MCF 10A (cell line): Measurements from ENCODE around the gene CHRNA3. TPM values are rescaled to one million over a fixed set of nuclear protein-coding genes. Genes with fewer than 3 reads are reported as not detected.

Experiments used
- BruUV-seq: library from RNA; stranded (reverse); fragments of 400-500 nt; replicated peaks from 2 replicates; lab custom pipeline; 2021; lab: Mats Ljungman, UMichigan
- CTCF ChIA-PET: fragments of 300-600 bp; sonication (Branson Sonifier 250); formaldehyde crosslinking; extraction: SDS; loops from one replicate; lab custom pipeline; 2021; ENCODE audit warnings: antibody characterized with exemption, inconsistent platforms; lab: Yijun Ruan, JAX
- POLR2A ChIA-PET: fragments of 300-600, 350-650 bp; sonication (Branson Sonifier 250); formaldehyde crosslinking; extraction: SDS; loops from one replicate; lab custom pipeline; 2020; ENCODE audit warnings: antibody characterized with exemption, inconsistent platforms; lab: Yijun Ruan, JAX
- DNase-seq: peaks from one replicate; pipeline ENCODE4 v3.0.0-alpha.2; 2018; ENCODE audit not compliant: unreplicated experiment
- H3K27ac Mint-ChIP-seq: one replicate; pipeline ENCODE4 v1.8.0; 2022; ENCODE audit warnings: mild to moderate bottlenecking, low read depth, mixed read lengths; ENCODE audit not compliant: unreplicated experiment
- H3K27me3 Mint-ChIP-seq: one replicate; pipeline ENCODE4 v1.8.0; 2022; ENCODE audit warnings: mixed read lengths; ENCODE audit not compliant: insufficient read depth, unreplicated experiment
- H3K36me3 Mint-ChIP-seq: one replicate; pipeline ENCODE4 v1.8.0; 2022; ENCODE audit warnings: mild to moderate bottlenecking, moderate library complexity, mixed read lengths; ENCODE audit not compliant: insufficient read depth, unreplicated experiment
- H3K4me1 Mint-ChIP-seq: one replicate; pipeline ENCODE4 v1.8.0; 2022; ENCODE audit warnings: mixed read lengths; ENCODE audit not compliant: insufficient read depth, unreplicated experiment
- H3K4me3 Mint-ChIP-seq: one replicate; pipeline ENCODE4 v1.8.0; 2022; ENCODE audit warnings: mild to moderate bottlenecking, moderate library complexity, mixed read lengths; ENCODE audit not compliant: unreplicated experiment
- H3K9me3 Mint-ChIP-seq: one replicate; pipeline ENCODE4 v1.8.0; 2022; ENCODE audit warnings: mixed read lengths; ENCODE audit not compliant: unreplicated experiment
- intact Hi-C: fragments of 100-400 bp; cut with micrococcal nuclease; formaldehyde crosslinking; loops from 2 replicates; pipeline ENCODE4 v1.14.1; 2022
- total RNA-seq: library from RNA; stranded (reverse); gene quantifications from 2 replicates; pipeline ENCODE4 v1.2.3, GENCODE V29; 2022
- TF ChIP-seq, protein P1 (sequence below): fragments of 200-600 bp; IDR thresholded peaks from one replicate; pipeline ENCODE4 v1.8.0; 2022; ENCODE audit warnings: antibody characterized with exemption, mild to moderate bottlenecking; ENCODE audit not compliant: unreplicated experiment

Gene CHRNA3
- total RNA-seq, 1 experiment from 2014 or later, result not detected

DNA sequence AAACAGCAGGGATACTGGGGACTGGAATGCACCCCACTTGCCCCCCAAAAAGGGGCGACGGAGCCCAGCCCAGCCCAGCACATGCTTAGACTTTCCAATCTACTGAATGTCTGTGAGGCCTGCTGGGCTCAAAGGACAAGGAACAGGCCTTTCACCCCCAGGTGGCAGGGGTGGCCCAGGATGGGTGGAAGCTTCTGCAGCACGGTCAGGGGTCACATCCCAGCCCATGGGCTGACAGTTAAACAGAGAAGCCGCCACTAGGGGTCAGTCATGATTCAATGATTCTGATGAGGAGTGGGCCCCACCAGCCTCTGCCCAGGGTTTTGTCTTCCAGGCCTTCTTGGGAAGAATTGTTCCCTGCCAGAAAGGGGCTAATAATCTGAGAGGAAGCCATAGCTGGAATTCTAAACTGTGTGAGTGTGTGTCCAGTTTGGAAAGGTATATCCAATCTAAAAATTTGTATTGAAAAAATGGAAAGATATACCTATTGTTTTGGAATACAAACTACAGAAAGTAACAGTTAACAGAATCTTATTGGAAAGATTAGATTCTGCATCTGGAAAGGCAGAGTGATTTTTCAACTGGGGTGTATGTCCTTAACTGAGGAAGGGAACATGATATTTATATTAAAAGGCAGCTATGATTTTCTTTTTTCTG is 18.0 kb upstream of the CHRNA3 start:
- CTCF ChIA-PET, result interaction anchor here (0.6 to 8.7 kb wide), 32 partner anchors 8 to 546 kb away, joined by 3 to 88 read pairs (median 4); no protein-coding TSS in a partner anchor

DNA sequence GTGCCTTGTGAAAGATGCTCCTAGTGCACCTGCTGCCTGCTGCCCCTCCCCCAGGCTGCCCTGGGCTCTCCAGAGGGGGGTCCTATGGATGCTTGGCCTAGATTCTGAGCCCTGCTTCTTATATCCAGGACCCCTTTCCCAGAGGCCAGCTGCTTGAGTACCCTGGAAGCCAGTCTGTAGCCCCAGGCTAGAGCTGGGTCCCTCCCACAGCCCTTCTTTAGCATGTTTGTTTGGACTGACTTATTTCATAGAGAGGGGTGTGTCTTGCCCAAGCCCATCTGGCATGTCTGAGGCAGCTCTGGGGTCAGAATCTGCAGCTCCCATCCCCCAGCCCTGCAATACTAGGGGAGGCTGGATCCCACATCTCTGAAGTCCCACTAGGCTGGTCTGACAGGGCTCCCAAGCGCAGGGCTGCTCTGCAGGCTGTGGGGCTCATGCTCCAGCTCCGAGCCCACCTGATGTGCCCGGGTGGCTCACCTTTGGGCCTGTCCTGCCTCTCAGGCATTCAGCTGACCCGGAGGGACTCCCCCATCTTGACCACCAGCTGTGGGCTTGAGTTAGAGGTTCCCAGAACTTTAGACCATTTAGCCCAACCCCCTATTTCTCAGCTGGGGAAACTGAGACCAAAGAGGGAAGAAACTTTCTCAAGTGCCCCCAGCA is 17.1 kb upstream of the CHRNA3 start:
- intact Hi-C loops, result loop anchor here (1.0 to 5.0 kb wide), 2 partner anchors 71 to 114 kb away; no protein-coding TSS in a partner anchor
- Mint-ChIP-seq H3K27ac (no peak overlapping the region), H3K27me3 (no peaks in the 10 kb centered on the region), H3K9me3 (peaks cover 5% of the 10 kb centered on the region), H3K4me3 (no peak overlapping the region), H3K4me1 (no peaks in the 10 kb centered on the region), H3K36me3 (no peaks in the 10 kb centered on the region)
- no peak for DNase-seq
- TF ChIP-seq, protein P1, sequence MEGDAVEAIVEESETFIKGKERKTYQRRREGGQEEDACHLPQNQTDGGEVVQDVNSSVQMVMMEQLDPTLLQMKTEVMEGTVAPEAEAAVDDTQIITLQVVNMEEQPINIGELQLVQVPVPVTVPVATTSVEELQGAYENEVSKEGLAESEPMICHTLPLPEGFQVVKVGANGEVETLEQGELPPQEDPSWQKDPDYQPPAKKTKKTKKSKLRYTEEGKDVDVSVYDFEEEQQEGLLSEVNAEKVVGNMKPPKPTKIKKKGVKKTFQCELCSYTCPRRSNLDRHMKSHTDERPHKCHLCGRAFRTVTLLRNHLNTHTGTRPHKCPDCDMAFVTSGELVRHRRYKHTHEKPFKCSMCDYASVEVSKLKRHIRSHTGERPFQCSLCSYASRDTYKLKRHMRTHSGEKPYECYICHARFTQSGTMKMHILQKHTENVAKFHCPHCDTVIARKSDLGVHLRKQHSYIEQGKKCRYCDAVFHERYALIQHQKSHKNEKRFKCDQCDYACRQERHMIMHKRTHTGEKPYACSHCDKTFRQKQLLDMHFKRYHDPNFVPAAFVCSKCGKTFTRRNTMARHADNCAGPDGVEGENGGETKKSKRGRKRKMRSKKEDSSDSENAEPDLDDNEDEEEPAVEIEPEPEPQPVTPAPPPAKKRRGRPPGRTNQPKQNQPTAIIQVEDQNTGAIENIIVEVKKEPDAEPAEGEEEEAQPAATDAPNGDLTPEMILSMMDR, result no peak
- no TSS peak for BruUV-seq
- POLR2A ChIA-PET, result no interaction called here
- CTCF ChIA-PET, result interaction anchor here (0.7 to 8.7 kb wide), 18 partner anchors 7 to 117 kb away, joined by 3 to 88 read pairs (median 5); no protein-coding TSS in a partner anchor

More for the DNA sequence above, 18.0 kb upstream of the CHRNA3 start:
- Mint-ChIP-seq H3K36me3 (no peaks in the 10 kb centered on the region), H3K4me1 (no peaks in the 10 kb centered on the region), H3K27me3 (no peaks in the 10 kb centered on the region), H3K9me3 (no peaks in the 10 kb centered on the region), H3K27ac (no peak overlapping the region), H3K4me3 (no peak overlapping the region)
- no TSS peak for BruUV-seq
- intact Hi-C loops, result loop anchor here (1.0 to 5.0 kb wide), 2 partner anchors 71 to 114 kb away; no protein-coding TSS in a partner anchor
- peak; percentile 72 for DNase-seq
- TF ChIP-seq, protein P1, result peak; percentile 63
- POLR2A ChIA-PET, result interaction anchor here (1.0 kb wide), 1 partner anchor 77 kb away, joined by 4 read pairs; no protein-coding TSS in a partner anchor

DNA sequence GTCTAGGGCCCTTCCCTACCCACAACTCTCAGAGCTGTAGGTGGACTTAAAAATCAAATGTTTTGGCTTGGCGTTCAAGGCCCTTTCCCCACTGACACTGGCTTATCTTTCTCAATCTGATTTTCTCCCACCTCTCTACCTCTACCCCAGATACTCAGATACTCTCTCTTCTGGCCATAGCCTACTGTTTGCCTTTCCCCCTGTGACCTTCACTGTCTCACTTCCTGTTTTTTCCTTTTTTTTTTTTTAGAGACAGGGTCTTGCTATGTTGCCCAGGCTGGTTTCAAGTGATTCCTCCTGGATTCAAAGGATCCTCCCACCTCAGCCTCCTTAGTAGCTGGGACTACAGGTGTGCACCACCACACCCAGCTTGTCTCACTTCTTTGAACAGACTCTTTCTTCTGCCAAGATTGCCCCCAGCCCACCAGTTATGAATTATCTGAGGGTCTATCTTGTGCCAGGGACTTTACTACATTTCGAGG is 15.6 kb upstream of the CHRNA3 start:
- intact Hi-C loops, result loop anchor here (5.0 kb wide), 1 partner anchor 116 kb away; no protein-coding TSS in a partner anchor
- TF ChIP-seq, protein P1, result no peak
- ChIA-PET CTCF (interaction anchor here (0.6 to 8.7 kb wide), 5 partner anchors 21 to 115 kb away, joined by 3 to 88 read pairs (median 4); no protein-coding TSS in a partner anchor), POLR2A (no interaction called here)
- no peaks in the 10 kb centered on the region for H3K4me1 Mint-ChIP-seq
- H3K27ac Mint-ChIP-seq, result no peak overlapping the region
- BruUV-seq, result no TSS peak
- no peak overlapping the region for H3K4me3 Mint-ChIP-seq
- DNase-seq, result no peak
- H3K9me3 Mint-ChIP-seq, result peaks cover 17% of the 10 kb centered on the region
- no peaks in the 10 kb centered on the region for H3K27me3 Mint-ChIP-seq
- no peaks in the 10 kb centered on the region for H3K36me3 Mint-ChIP-seq

DNA sequence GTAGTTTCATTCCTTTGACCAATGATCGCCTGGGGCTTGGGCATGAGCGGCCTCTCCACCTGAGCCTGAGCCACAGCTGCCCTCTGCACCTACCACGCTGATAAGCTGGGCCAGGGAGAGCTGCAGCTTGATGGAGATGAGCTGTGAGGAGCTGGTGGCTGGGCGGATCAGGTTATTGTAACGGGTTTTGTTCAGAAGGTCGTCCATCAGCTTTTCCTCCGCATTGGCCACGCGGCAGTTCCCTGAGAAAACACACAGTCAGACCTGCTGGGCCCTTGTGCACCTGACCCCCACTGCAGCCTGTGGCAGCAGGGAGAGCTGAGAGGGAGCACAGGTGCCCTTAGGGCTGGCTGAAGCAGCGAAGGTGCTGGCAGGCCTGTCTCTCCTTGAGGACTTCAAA is 14.6 kb upstream of the CHRNA3 start:
- no peaks in the 10 kb centered on the region for H3K36me3 Mint-ChIP-seq
- H3K4me3 Mint-ChIP-seq, result no peak overlapping the region
- TF ChIP-seq, protein P1, result no peak
- no peak overlapping the region for H3K27ac Mint-ChIP-seq
- no peaks in the 10 kb centered on the region for H3K27me3 Mint-ChIP-seq
- intact Hi-C loops, result loop anchor here (5.0 kb wide), 1 partner anchor 117 kb away; no protein-coding TSS in a partner anchor
- ChIA-PET CTCF (interaction anchor here (0.6 to 8.7 kb wide), 2 partner anchors 9 to 73 kb away, joined by 3 to 88 read pairs; no protein-coding TSS in a partner anchor), POLR2A (no interaction called here)
- peaks cover 17% of the 10 kb centered on the region for H3K9me3 Mint-ChIP-seq
- DNase-seq, result no peak
- no peaks in the 10 kb centered on the region for H3K4me1 Mint-ChIP-seq
- BruUV-seq, result no TSS peak
